B cell (primary cell): Measurements from ENCODE around the gene BMAL1.

ENCODE experiments used
- EZH2 ChIP-seq: IDR thresholded peaks from 2 replicates; pipeline ENCODE4 v1.6.1; 2012; ENCODE audit warnings: borderline replicate concordance, low read depth, mild to moderate bottlenecking, moderate library complexity, low read length; ENCODE audit not compliant: insufficient read depth, poor library complexity, severe bottlenecking
- TF ChIP-seq, protein P1 (sequence below): fragments of 200-600 bp; IDR thresholded peaks from one replicate; pipeline ENCODE4 v1.8.0; 2022; ENCODE audit warnings: antibody characterized with exemption, mild to moderate bottlenecking

DNA sequence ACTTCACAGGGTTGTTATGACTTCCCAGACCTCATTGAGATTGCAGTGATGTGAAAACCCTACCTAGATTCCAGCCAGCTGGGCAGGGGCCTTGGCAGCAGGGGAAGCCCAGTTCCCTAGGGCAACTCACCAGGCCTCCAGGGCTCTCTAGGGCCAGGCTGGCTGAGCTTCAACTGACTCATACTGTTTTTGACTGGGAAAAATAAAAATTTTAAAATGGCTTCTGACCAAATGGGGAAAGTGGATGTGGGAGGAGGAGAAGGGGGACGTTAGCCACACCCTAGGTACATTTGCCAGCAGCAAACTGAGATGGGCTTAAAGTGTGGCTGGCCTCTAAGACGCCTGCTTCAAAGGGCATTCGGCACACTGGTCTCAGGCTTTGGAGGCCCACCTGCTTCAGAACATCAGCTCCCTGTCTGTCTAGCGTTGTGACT, 39.0 kb downstream of the BMAL1 start:
- TF ChIP-seq, protein P1, sequence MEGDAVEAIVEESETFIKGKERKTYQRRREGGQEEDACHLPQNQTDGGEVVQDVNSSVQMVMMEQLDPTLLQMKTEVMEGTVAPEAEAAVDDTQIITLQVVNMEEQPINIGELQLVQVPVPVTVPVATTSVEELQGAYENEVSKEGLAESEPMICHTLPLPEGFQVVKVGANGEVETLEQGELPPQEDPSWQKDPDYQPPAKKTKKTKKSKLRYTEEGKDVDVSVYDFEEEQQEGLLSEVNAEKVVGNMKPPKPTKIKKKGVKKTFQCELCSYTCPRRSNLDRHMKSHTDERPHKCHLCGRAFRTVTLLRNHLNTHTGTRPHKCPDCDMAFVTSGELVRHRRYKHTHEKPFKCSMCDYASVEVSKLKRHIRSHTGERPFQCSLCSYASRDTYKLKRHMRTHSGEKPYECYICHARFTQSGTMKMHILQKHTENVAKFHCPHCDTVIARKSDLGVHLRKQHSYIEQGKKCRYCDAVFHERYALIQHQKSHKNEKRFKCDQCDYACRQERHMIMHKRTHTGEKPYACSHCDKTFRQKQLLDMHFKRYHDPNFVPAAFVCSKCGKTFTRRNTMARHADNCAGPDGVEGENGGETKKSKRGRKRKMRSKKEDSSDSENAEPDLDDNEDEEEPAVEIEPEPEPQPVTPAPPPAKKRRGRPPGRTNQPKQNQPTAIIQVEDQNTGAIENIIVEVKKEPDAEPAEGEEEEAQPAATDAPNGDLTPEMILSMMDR = no peak
- TF ChIP-seq EZH2 = no peak
